Liver (tissue), 9 donors: ENCODE data around the gene HINT1. TPM values are rescaled to one million over a fixed set of nuclear protein-coding genes. Genes with fewer than 3 reads are reported as not detected.

Experiments
- DNase-seq: peaks from one replicate; pipeline ENCODE4 v3.0.0-alpha.2; 2017; ENCODE audit warnings: low spot score
- H3K27ac ChIP-seq, 2 donors: one replicate each; pipeline ENCODE4 v1.7.0; 2013; ENCODE audit warnings: inconsistent platforms in 2 of 2, low read length in 2 of 2, control low read depth in 1 of 2, low read depth in 1 of 2, mild to moderate bottlenecking in 1 of 2
- H3K27me3 ChIP-seq, 4 donors: one replicate each; pipeline versions ENCODE4 v1.6.1 to v1.7.0; 2013; ENCODE audit warnings: low read length in 3 of 4, inconsistent platforms in 1 of 4, mild to moderate bottlenecking in 1 of 4, moderate library complexity in 1 of 4; ENCODE audit not compliant: control insufficient read depth in 4 of 4, insufficient read depth in 4 of 4
- H3K36me3 ChIP-seq, 4 donors: one replicate each; pipeline versions ENCODE4 v1.6.1 to v1.7.0; 2013; ENCODE audit warnings: low read length in 3 of 4, mild to moderate bottlenecking in 3 of 4, low read depth in 1 of 4, moderate library complexity in 1 of 4; ENCODE audit not compliant: control insufficient read depth in 4 of 4, insufficient read depth in 3 of 4
- H3K4me1 ChIP-seq, 4 donors: one replicate each; pipeline versions ENCODE4 v1.6.1 to v1.7.0; 2013; ENCODE audit warnings: low read length in 3 of 4, mild to moderate bottlenecking in 3 of 4, moderate library complexity in 1 of 4; ENCODE audit not compliant: control insufficient read depth in 4 of 4, insufficient read depth in 4 of 4
- H3K4me3 ChIP-seq, 3 donors: one replicate each; pipeline versions ENCODE4 v1.6.1 to v1.7.0; 2013; ENCODE audit warnings: low read length in 3 of 3, control low read depth in 1 of 3, low read depth in 1 of 3, mild to moderate bottlenecking in 1 of 3
- H3K9ac ChIP-seq, 2 donors: one replicate each; pipeline ENCODE4 v1.7.0; 2013; ENCODE audit warnings: low read length in 2 of 2, mild to moderate bottlenecking in 2 of 2, moderate library complexity in 2 of 2, control low read depth in 1 of 2, low read depth in 1 of 2
- H3K9me3 ChIP-seq, 4 donors: one replicate each; pipeline versions ENCODE4 v1.6.1 to v1.7.0; 2013; ENCODE audit warnings: low read length in 3 of 4; ENCODE audit not compliant: control insufficient read depth in 4 of 4
- ATF3 ChIP-seq: IDR thresholded peaks from 2 replicates; pipeline ENCODE4 v1.6.1; 2016; ENCODE audit warnings: antibody characterized with exemption
- EGR1 ChIP-seq, 2 donors: IDR thresholded peaks; 2 replicates each; pipeline ENCODE4 v1.6.1; 2016 to 2018; ENCODE audit warnings: antibody characterized with exemption in 2 of 2, low read depth in 2 of 2
- FOXA1 ChIP-seq: IDR thresholded peaks from 2 replicates; pipeline ENCODE4 v1.6.1; 2016; ENCODE audit warnings: antibody characterized with exemption
- FOXA2 ChIP-seq: IDR thresholded peaks from 2 replicates; pipeline ENCODE4 v1.6.1; 2016; ENCODE audit warnings: antibody characterized with exemption
- GABPA ChIP-seq, 2 donors: IDR thresholded peaks in 1 of 2; conservative IDR thresholded peaks in 1 of 2; 2 replicates each; pipeline ENCODE4 v1.6.1; 2016; ENCODE audit warnings: antibody characterized with exemption in 2 of 2, mild to moderate bottlenecking in 1 of 2, moderate library complexity in 1 of 2
- HNF4A ChIP-seq, 2 donors: conservative IDR thresholded peaks; 2 replicates each; pipeline ENCODE4 v1.6.1; 2016; ENCODE audit warnings: antibody characterized with exemption in 2 of 2, mild to moderate bottlenecking in 2 of 2
- HNF4G ChIP-seq: IDR thresholded peaks from 2 replicates; pipeline ENCODE4 v1.6.1; 2016; ENCODE audit warnings: antibody characterized with exemption
- JUND ChIP-seq, 2 donors: IDR thresholded peaks; 2 replicates each; pipeline ENCODE4 v1.6.1; 2016; ENCODE audit warnings: antibody characterized with exemption in 2 of 2
- MAX ChIP-seq: IDR thresholded peaks from 2 replicates; pipeline ENCODE4 v1.6.1; 2016; ENCODE audit warnings: antibody characterized with exemption
- NR2F2 ChIP-seq: IDR thresholded peaks from 2 replicates; pipeline ENCODE4 v1.6.1; 2016; ENCODE audit warnings: antibody characterized with exemption
- RAD21 ChIP-seq, 2 donors: IDR thresholded peaks; 2 replicates each; pipeline ENCODE4 v1.6.1; 2016; ENCODE audit warnings: antibody characterized with exemption in 2 of 2, mild to moderate bottlenecking in 2 of 2
- REST ChIP-seq: IDR thresholded peaks from 2 replicates; pipeline ENCODE4 v1.6.1; 2016; ENCODE audit warnings: antibody characterized with exemption, mild to moderate bottlenecking
- RXRA ChIP-seq, 2 donors: IDR thresholded peaks; 2 replicates each; pipeline ENCODE4 v1.6.1; 2017 to 2018; ENCODE audit warnings: antibody characterized with exemption in 2 of 2, mild to moderate bottlenecking in 1 of 2
- SP1 ChIP-seq: IDR thresholded peaks from 2 replicates; pipeline ENCODE4 v1.6.1; 2018; ENCODE audit warnings: antibody characterized with exemption, mild to moderate bottlenecking
- TAF1 ChIP-seq: conservative IDR thresholded peaks from 2 replicates; pipeline ENCODE4 v1.6.1; 2016; ENCODE audit warnings: antibody characterized with exemption, mild to moderate bottlenecking
- YY1 ChIP-seq: IDR thresholded peaks from 2 replicates; pipeline ENCODE4 v1.6.1; 2016; ENCODE audit warnings: antibody characterized with exemption, mild to moderate bottlenecking
- ZBTB33 ChIP-seq: IDR thresholded peaks from 2 replicates; pipeline ENCODE4 v1.6.1; 2016; ENCODE audit warnings: antibody characterized with exemption
- WGBS: extraction: QIAGEN DNeasy Blood & Tissue Kit; methylation state at CpG from one replicate; pipeline ENCODE4 v1.1.7; 2013; 5-methylcytosine and 5-hydroxymethylcytosine counted together
- polyA plus RNA-seq, 2 donors: library from polyadenylated mRNA; stranded (reverse) in 1 of 2; unstranded in 1 of 2; fragments of 200-250 nt in 1 of 2; fragments of >200 nt in 1 of 2; fragmentation: Nextera tagmentation in 1 of 2; extraction: Ambion mirVana in 1 of 2; gene quantifications; one replicate each; pipeline versions ENCODE4 v1.2.1 to v1.2.3, GENCODE V29; 2013 to 2015
- total RNA-seq, 2 donors: library from RNA; depleted of rRNA; stranded (reverse); fragments of >200 nt; gene quantifications; one replicate each; pipeline ENCODE4 v1.2.3, GENCODE V29; 2014
- TF ChIP-seq, protein P1 (sequence below): fragments of 150-350 bp; IDR thresholded peaks from 2 replicates; pipeline ENCODE4 v1.5.1; 2017; ENCODE audit warnings: improper control_type of control experiment, low read depth, low read length; ENCODE audit not compliant: missing input control
- donor health status: healthy.
- donor health status: healthy.
- donor health status: healthy.
- donor health status: healthy.
- donor health status: healthy.

The HINT1 gene
- 100 to 1,000 TPM; 112 to 265 TPM for total RNA-seq
- 100 to 1,000 TPM; 364 to 902 TPM for polyA plus RNA-seq

- Histone ChIP-seq H3K4me3 (peak within 1 kb of the TSS; percentile 83 to 92 (median 90)), H3K4me1 (peaks cover 2 to 36% (median 21%) of the 10 kb centered on the region in 4 donors), H3K27ac (peak within 1 kb of the TSS; percentile 91 to 97), H3K36me3 (peaks cover 2 to 22% (median 12%) of the 10 kb centered on the region in 4 donors), H3K9ac (peak within 1 kb of the TSS; percentile 95 to 99), H3K9me3 (no peaks in the 10 kb centered on the region), H3K27me3 (no peaks in the 10 kb centered on the region)
- 2% methylated on average over 33 of the region's 33 CpGs for WGBS
- DNase-seq, result peak; percentile 91
- TF ChIP-seq TAF1, result peak; percentile 43
- no peak for TF ChIP-seq JUND (IDR thresholded peaks at IDR 0.05)
- peak; percentile 37 to 61 for TF ChIP-seq RAD21 (IDR thresholded peaks at IDR 0.05)
- no peak for TF ChIP-seq FOXA1
- TF ChIP-seq REST, result peak; percentile 88
- no peak for TF ChIP-seq ZBTB33
- TF ChIP-seq MAX, result no peak
- TF ChIP-seq HNF4A (conservative IDR thresholded peaks at IDR 0.05), result peak in 1 of 2 donors; percentile 8
- TF ChIP-seq, protein P1, sequence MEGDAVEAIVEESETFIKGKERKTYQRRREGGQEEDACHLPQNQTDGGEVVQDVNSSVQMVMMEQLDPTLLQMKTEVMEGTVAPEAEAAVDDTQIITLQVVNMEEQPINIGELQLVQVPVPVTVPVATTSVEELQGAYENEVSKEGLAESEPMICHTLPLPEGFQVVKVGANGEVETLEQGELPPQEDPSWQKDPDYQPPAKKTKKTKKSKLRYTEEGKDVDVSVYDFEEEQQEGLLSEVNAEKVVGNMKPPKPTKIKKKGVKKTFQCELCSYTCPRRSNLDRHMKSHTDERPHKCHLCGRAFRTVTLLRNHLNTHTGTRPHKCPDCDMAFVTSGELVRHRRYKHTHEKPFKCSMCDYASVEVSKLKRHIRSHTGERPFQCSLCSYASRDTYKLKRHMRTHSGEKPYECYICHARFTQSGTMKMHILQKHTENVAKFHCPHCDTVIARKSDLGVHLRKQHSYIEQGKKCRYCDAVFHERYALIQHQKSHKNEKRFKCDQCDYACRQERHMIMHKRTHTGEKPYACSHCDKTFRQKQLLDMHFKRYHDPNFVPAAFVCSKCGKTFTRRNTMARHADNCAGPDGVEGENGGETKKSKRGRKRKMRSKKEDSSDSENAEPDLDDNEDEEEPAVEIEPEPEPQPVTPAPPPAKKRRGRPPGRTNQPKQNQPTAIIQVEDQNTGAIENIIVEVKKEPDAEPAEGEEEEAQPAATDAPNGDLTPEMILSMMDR, result no peak
- no peak for TF ChIP-seq ATF3
- no peak for TF ChIP-seq GABPA (IDR thresholded peaks at IDR 0.05 in 1 of 2, conservative IDR thresholded peaks at IDR 0.05 in 1 of 2)
- TF ChIP-seq SP1, result no peak
- TF ChIP-seq FOXA2, result no peak
- no peak for TF ChIP-seq RXRA (IDR thresholded peaks at IDR 0.05)
- TF ChIP-seq EGR1 (IDR thresholded peaks at IDR 0.05; ENCODE audit: low read depth in 2 of 2), result no peak
- TF ChIP-seq NR2F2, result no peak
- peak; percentile 74 for TF ChIP-seq YY1
- no peak for TF ChIP-seq HNF4G
These were observed at the start of gene HINT1 for GRCh38 chr5:131165119-131165727. HINT1 (minus strand) TSS chr5:131165256; CDS start chr5:131165205, 51 bp downstream.
